ENCODE data around the gene ACVRL1. TPM values are rescaled to one million over a fixed set of nuclear protein-coding genes. Genes with fewer than 3 reads are reported as not detected.

The ACVRL1 gene
- polyA plus RNA-seq, 1 donor (not counting 4 experiments of a cell fraction or from before 2014, with no cell fraction given): not detected

DNA sequence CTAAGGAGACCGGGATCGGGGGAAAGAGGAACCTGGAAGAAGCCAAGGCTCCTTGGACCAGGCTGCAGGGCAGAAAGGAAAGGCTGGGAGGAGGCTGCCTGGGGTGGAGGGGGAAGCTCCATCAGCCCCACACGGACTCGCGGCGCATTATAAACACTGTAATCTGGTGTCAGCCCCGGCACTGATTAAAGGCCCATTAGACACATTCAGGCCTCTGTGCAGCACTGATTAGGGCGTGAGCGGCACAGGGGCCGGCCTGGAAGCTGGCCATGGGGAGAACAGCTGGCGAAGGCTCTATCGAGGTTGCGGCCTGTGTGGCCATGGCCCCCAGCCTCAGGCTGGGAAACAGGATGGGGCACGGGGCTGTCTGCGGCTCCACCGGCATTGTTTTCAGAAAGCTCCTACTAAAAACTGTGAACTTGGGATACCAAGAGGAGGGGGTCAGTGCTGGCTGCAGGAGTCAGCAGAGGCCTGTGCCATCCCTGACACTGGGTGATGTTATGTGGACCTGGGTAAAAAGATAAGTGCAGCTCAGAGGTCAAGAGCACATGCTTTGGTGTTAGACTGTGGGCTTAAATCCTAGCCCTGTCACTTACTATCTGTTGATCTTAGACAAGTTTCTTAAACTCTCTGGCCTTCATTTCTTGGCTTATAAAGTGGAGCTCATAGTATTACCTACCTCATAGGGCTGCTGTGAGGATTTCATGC, 10.6 kb downstream of the ACVRL1 start:
- no peaks in the 10 kb centered on the region for H3K79me2 ChIP-seq (ENCODE audit: control insufficient read depth, insufficient read depth, low read length)
- no peaks in the 10 kb centered on the region for H3K9me3 ChIP-seq (ENCODE audit: control insufficient read depth, low read depth, low read length)
- no peaks in the 10 kb centered on the region for H3K4me1 ChIP-seq (ENCODE audit: control insufficient read depth, extremely low read depth, insufficient read depth, low read length)
- no peaks in the 10 kb centered on the region for H3K27me3 ChIP-seq (ENCODE audit: control insufficient read depth, extremely low read depth, insufficient read depth, low read length)
- H3K4me2 ChIP-seq (ENCODE audit: control insufficient read depth, extremely low read depth, insufficient read depth, low read depth, low read length): no peak overlapping the region
- dilution Hi-C loops (cut with MboI; ENCODE audit: extremely low pct_ligation_motif_present, low sequenced_read_pairs): no loop called here
- no peaks in the 10 kb centered on the region for H3K9me1 ChIP-seq (ENCODE audit: control insufficient read depth, extremely low read depth, insufficient read depth, low read length)
- H3K36me3 ChIP-seq (ENCODE audit: control insufficient read depth in 2 of 2, extremely low read depth in 1 of 2, insufficient read depth in 2 of 2, low read length in 2 of 2): no peaks in the 10 kb centered on the region
- FAIRE-seq (no peak), DNase-seq (ENCODE audit: low read depth, low spot score) (no peak)
- no peak overlapping the region for H3K27ac ChIP-seq (ENCODE audit: control insufficient read depth, insufficient read depth, low read length)
- no peak overlapping the region for H3K9ac ChIP-seq (ENCODE audit: control insufficient read depth, extremely low read depth, insufficient read depth, low read length)
- H3K4me3 ChIP-seq (ENCODE audit: control insufficient read depth in 2 of 3, extremely low read depth in 1 of 3, insufficient read depth in 2 of 3, low read depth in 1 of 3, low read length in 3 of 3): no peak overlapping the region
- no peaks in the 10 kb centered on the region for H4K20me1 ChIP-seq (ENCODE audit: control insufficient read depth, extremely low read depth, insufficient read depth, low read length)
- H2AFZ ChIP-seq (ENCODE audit: control insufficient read depth, low read length): no peak overlapping the region
- TF ChIP-seq CTCF (optimal IDR thresholded peaks at IDR 0.05 in 1 of 3, IDR thresholded peaks at IDR 0.05 in 1 of 3, conservative IDR thresholded peaks at IDR 0.05 in 1 of 3; ENCODE audit: extremely low read depth in 1 of 3, insufficient read depth in 2 of 3, low read length in 3 of 3) (no peak), EZH2 (IDR thresholded peaks at IDR 0.05; ENCODE audit: low read length) (no peak)

DNA sequence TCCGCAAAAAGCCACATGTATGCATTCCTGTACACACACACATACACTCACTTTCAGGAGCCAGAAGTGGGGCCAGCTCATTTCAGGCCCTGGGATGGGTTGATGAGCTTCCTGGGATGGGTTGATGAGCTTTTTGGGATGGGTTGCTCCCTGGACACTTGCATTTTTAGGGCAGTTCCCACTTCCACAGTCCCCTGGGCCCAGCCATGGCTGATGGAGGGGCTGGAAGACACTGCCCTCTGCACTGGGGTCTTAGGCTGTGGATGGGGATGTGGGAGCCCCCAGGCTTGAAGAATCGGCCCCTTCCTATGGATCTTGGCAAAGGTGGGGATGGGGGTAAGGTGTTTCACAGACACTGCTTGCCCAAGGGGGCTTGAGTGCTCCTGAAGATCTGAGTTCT, 12.7 kb downstream of the ACVRL1 start:
- Histone ChIP-seq H3K9me3 (ENCODE audit: control insufficient read depth, low read depth, low read length) (no peaks in the 10 kb centered on the region), H3K9me1 (ENCODE audit: control insufficient read depth, extremely low read depth, insufficient read depth, low read length) (no peaks in the 10 kb centered on the region), H3K4me3 (ENCODE audit: control insufficient read depth in 2 of 3, extremely low read depth in 1 of 3, insufficient read depth in 2 of 3, low read depth in 1 of 3, low read length in 3 of 3) (no peak overlapping the region), H3K79me2 (ENCODE audit: control insufficient read depth, insufficient read depth, low read length) (no peaks in the 10 kb centered on the region), H2AFZ (ENCODE audit: control insufficient read depth, low read length) (no peak overlapping the region), H4K20me1 (ENCODE audit: control insufficient read depth, extremely low read depth, insufficient read depth, low read length) (no peaks in the 10 kb centered on the region), H3K36me3 (ENCODE audit: control insufficient read depth in 2 of 2, extremely low read depth in 1 of 2, insufficient read depth in 2 of 2, low read length in 2 of 2) (no peaks in the 10 kb centered on the region), H3K27ac (ENCODE audit: control insufficient read depth, insufficient read depth, low read length) (no peak overlapping the region), H3K27me3 (ENCODE audit: control insufficient read depth, extremely low read depth, insufficient read depth, low read length) (peaks cover 14% of the 10 kb centered on the region), H3K4me2 (ENCODE audit: control insufficient read depth, extremely low read depth, insufficient read depth, low read depth, low read length) (no peak overlapping the region), H3K9ac (ENCODE audit: control insufficient read depth, extremely low read depth, insufficient read depth, low read length) (no peak overlapping the region), H3K4me1 (ENCODE audit: control insufficient read depth, extremely low read depth, insufficient read depth, low read length) (peaks cover 3% of the 10 kb centered on the region)
- DNase-seq (ENCODE audit: low read depth, low spot score): no peak
- TF ChIP-seq CTCF (optimal IDR thresholded peaks at IDR 0.05 in 1 of 3, IDR thresholded peaks at IDR 0.05 in 1 of 3, conservative IDR thresholded peaks at IDR 0.05 in 1 of 3; ENCODE audit: extremely low read depth in 1 of 3, insufficient read depth in 2 of 3, low read length in 3 of 3) (no peak), EZH2 (IDR thresholded peaks at IDR 0.05; ENCODE audit: low read length) (no peak)
- dilution Hi-C loops (cut with MboI; ENCODE audit: extremely low pct_ligation_motif_present, low sequenced_read_pairs): no loop called here
- FAIRE-seq: no peak

Measured in keratinocyte (primary cell).